BLaER1 (cell line): ENCODE measurements around the gene ARHGAP18.

Experiments
- H3K27ac ChIP-seq: shearing (Covaris generic); formaldehyde crosslinking; 2 replicates; pipeline ENCODE4 v1.8.1; 2022
- H3K27me3 ChIP-seq: shearing (Covaris generic); formaldehyde crosslinking; 2 replicates; pipeline ENCODE4 v1.8.1; 2022
- H3K36me3 ChIP-seq: shearing (Covaris generic); formaldehyde crosslinking; 2 replicates; pipeline ENCODE4 v1.8.1; 2022
- H3K4me1 ChIP-seq: shearing (Covaris generic); formaldehyde crosslinking; 2 replicates; pipeline ENCODE4 v1.8.1; 2022
- H3K4me2 ChIP-seq: shearing (Covaris generic); formaldehyde crosslinking; 2 replicates; pipeline ENCODE4 v1.8.1; 2022
- H3K4me3 ChIP-seq: shearing (Covaris generic); formaldehyde crosslinking; 2 replicates; pipeline ENCODE4 v1.8.1; 2022
- H3K9ac ChIP-seq: shearing (Covaris generic); formaldehyde crosslinking; 2 replicates; pipeline ENCODE4 v1.8.1; 2022
- H3K9me3 ChIP-seq: shearing (Covaris generic); formaldehyde crosslinking; 2 replicates; pipeline ENCODE4 v1.8.1; 2022
- H4K20me1 ChIP-seq: shearing (Covaris generic); formaldehyde crosslinking; 2 replicates; pipeline ENCODE4 v1.8.1; 2022
- Cebpa-rat ChIP-seq: shearing (Covaris generic); IDR thresholded peaks from 2 replicates; pipeline ENCODE4 v1.8.1; 2022

Gene ARHGAP18

GRCh38 chr6:129726650-129727049 is 16.7 kb upstream of the ARHGAP18 start:
- no peaks in the 10 kb centered on the region for H3K9me3 ChIP-seq
- H3K4me3 ChIP-seq: no peak overlapping the region
- no peak for TF ChIP-seq Cebpa-rat
- H3K4me1 ChIP-seq: no peaks in the 10 kb centered on the region
- no peaks in the 10 kb centered on the region for H3K36me3 ChIP-seq
- no peak overlapping the region for H3K9ac ChIP-seq
- no peaks in the 10 kb centered on the region for H3K27me3 ChIP-seq
- H4K20me1 ChIP-seq: no peaks in the 10 kb centered on the region
- no peak overlapping the region for H3K27ac ChIP-seq
- H3K4me2 ChIP-seq: no peak overlapping the region

DNA sequence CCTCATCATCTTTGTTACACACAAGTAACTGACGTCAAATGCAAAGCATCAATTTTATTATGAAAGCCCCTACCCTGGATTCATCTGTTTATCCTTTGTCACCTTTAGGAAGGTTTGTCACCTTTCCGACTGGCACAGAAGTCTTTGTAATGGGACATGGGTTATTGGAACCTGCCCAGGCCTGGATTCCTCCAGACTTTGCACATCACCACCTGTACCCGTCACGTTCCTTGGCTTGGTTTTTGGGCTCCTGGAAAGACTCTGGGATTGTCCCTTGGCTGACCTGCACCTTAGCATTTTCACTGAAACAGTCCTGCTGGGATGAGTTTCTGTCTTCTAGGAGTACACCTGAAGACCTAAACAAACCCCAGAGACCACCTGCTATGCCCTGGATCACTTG is 15.4 kb upstream of the ARHGAP18 start:
- Histone ChIP-seq H3K9me3 (no peaks in the 10 kb centered on the region), H3K4me2 (no peak overlapping the region), H4K20me1 (no peaks in the 10 kb centered on the region), H3K4me1 (no peaks in the 10 kb centered on the region), H3K27me3 (no peaks in the 10 kb centered on the region), H3K36me3 (no peaks in the 10 kb centered on the region), H3K9ac (no peak overlapping the region), H3K27ac (no peak overlapping the region), H3K4me3 (no peak overlapping the region)
- TF ChIP-seq Cebpa-rat: no peak

- no peaks in the 10 kb centered on the region for H4K20me1 ChIP-seq
- no peak overlapping the region for H3K4me2 ChIP-seq
- H3K4me1 ChIP-seq: no peaks in the 10 kb centered on the region
- no peak overlapping the region for H3K27ac ChIP-seq
- H3K36me3 ChIP-seq: no peaks in the 10 kb centered on the region
- H3K27me3 ChIP-seq: no peaks in the 10 kb centered on the region
- no peak for TF ChIP-seq Cebpa-rat
- H3K4me3 ChIP-seq: no peak overlapping the region
- no peak overlapping the region for H3K9ac ChIP-seq
- H3K9me3 ChIP-seq: no peaks in the 10 kb centered on the region
These were observed 9.7 kb upstream of the ARHGAP18 start for GRCh38 chr6:129719692-129720091.

DNA sequence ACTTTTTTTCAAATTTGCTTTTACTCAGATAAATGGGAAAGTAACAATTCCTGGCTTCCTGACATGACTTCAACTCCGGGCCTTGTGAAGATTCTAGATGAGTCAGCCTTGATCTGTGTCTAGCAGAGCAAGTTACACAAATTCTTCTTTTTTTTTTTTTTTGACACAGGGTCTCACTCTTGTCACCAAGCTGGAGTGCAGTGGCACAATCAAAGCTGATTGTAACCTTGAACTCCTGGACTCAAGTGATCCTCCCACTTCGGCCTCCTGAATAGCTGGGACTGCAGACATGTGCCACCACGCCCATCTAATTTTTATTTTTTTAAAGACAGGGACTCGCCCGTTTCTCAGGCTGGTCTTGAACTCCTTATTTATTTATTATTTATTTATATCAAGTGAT is 7.3 kb upstream of the ARHGAP18 start:
- no peak for TF ChIP-seq Cebpa-rat
- Histone ChIP-seq H3K4me1 (peaks cover 5% of the 10 kb centered on the region; the same call in 1 of the 2 replicates), H3K9ac (no peak overlapping the region), H3K4me3 (no peak overlapping the region), H4K20me1 (no peaks in the 10 kb centered on the region), H3K36me3 (no peaks in the 10 kb centered on the region), H3K27ac (no peak overlapping the region), H3K27me3 (no peaks in the 10 kb centered on the region), H3K4me2 (no peak overlapping the region), H3K9me3 (no peaks in the 10 kb centered on the region)

- Histone ChIP-seq H3K4me1 (peaks cover 20% of the 10 kb centered on the region), H4K20me1 (no peaks in the 10 kb centered on the region), H3K4me3 (no peak overlapping the region), H3K27ac (no peak overlapping the region), H3K4me2 (peak overlapping the region; percentile 6; the same call in 1 of the 2 replicates), H3K27me3 (no peaks in the 10 kb centered on the region), H3K9me3 (no peaks in the 10 kb centered on the region), H3K9ac (no peak overlapping the region), H3K36me3 (no peaks in the 10 kb centered on the region)
- no peak for TF ChIP-seq Cebpa-rat
These were observed 3.9 kb upstream of the ARHGAP18 start for GRCh38 chr6:129713806-129714333.

DNA sequence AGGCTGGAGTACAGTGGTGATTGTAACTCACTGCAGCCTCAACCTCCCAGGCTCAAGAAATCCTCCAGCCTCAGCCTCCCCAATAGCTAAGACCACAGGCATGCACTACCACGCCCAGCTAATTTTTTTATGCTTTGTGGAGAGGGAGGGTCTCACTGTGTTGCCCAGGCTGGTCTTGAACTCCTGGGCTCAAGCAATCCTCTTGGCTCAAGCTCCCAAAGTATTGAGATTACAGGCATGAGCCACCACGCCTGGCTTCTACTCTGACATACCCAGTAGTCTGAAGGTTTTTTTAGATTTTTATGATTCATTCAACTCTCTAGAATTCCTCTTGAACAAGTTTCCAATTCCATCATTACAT is 1.3 kb upstream of the ARHGAP18 start:
- Histone ChIP-seq H3K9ac (no peak overlapping the region), H3K4me3 (no peak overlapping the region), H3K27ac (no peak overlapping the region), H3K36me3 (no peaks in the 10 kb centered on the region), H4K20me1 (no peaks in the 10 kb centered on the region), H3K9me3 (no peaks in the 10 kb centered on the region), H3K4me1 (peaks cover 37% of the 10 kb centered on the region), H3K4me2 (no peak overlapping the region), H3K27me3 (no peaks in the 10 kb centered on the region)
- TF ChIP-seq Cebpa-rat: no peak

- no peak for TF ChIP-seq Cebpa-rat
- H4K20me1 ChIP-seq: no peaks in the 10 kb centered on the region
- no peaks in the 10 kb centered on the region for H3K27me3 ChIP-seq
- peak overlapping the region; percentile 59; the same call in 1 of the 2 replicates for H3K27ac ChIP-seq
- H3K9me3 ChIP-seq: no peaks in the 10 kb centered on the region
- H3K4me3 ChIP-seq: peak overlapping the region; percentile 70
- H3K9ac ChIP-seq: peak overlapping the region; percentile 80
- peak overlapping the region; percentile 82 for H3K4me2 ChIP-seq
- H3K36me3 ChIP-seq: no peaks in the 10 kb centered on the region
- peaks cover 37% of the 10 kb centered on the region for H3K4me1 ChIP-seq
These were observed 683 bp upstream of the ARHGAP18 start for GRCh38 chr6:129710450-129711270.

DNA sequence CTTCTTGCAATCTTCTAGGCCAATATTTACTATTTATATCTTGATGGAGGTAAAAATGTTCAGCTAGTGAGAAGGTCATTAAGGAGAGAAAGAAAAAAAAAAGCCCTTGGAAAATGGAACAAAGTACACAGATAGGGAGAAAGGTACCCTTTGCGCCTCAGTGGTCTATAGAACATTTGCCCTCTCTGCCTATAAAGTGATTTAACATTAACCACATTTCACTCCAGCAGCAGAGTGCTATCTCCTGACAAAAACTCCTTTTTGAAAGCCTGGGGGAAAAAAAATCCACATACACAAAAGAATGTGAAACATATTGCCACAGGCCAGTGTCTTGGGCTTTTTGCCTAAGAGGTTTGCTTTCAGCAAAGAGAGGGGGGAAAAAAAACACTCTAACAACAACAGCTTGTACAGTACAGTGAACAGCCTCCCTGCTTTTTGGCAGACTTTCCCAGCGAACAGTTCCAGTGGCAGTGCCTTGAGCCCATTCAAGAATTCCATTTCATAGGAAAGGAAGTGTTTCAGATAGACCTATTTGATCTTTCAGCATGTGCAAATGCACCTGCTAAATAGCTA is 695 bp downstream of the ARHGAP18 start:
- TF ChIP-seq Cebpa-rat: no peak
- peak overlapping the region; percentile 82 for H3K4me2 ChIP-seq
- no peaks in the 10 kb centered on the region for H4K20me1 ChIP-seq
- H3K4me1 ChIP-seq: peaks cover 37% of the 10 kb centered on the region
- H3K27me3 ChIP-seq: no peaks in the 10 kb centered on the region
- peak overlapping the region; percentile 70 for H3K4me3 ChIP-seq
- H3K9me3 ChIP-seq: no peaks in the 10 kb centered on the region
- H3K36me3 ChIP-seq: no peaks in the 10 kb centered on the region
- peak overlapping the region; percentile 59; the same call in 1 of the 2 replicates for H3K27ac ChIP-seq
- H3K9ac ChIP-seq: peak overlapping the region; percentile 80

DNA sequence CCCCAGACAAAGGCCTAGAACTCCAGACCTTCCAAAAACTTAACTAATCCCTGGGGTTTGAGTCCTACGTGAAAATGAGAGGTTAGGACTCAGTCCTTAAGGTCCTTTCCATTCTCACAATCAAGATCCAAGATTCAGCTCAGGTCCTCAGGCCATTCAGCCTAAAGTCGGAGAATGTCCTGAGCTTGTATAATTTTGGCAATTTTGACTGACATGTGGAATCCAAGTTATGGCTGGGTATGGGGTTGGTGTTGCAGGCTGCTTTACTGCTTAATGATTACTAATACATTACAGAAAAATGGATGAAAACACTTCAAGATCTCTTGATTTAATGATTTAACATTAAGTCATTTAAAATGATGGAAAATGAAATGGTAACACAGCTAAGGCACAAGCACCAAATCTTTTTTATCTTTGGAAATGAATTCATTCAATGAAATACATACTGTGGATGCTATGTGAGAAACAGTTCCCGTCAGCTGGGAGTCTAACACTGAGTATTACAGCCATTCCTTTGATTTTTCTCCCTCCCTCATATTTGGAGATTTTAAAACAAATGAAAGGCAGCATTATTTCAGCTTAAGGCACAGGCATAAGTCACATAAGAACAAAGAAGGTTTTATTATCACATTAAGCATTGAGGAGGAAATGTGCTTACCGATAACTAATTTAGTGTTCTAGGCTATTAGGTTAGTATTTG is 1.3 kb downstream of the ARHGAP18 start:
- Histone ChIP-seq H3K36me3 (no peaks in the 10 kb centered on the region), H3K4me3 (no peak overlapping the region), H3K9ac (0 out of 2 replicates have a peak overlapping the region, but pooled peaks have one; percentile 80), H4K20me1 (no peaks in the 10 kb centered on the region), H3K27me3 (no peaks in the 10 kb centered on the region), H3K9me3 (no peaks in the 10 kb centered on the region), H3K4me1 (peaks cover 32% of the 10 kb centered on the region), H3K27ac (no peak overlapping the region), H3K4me2 (peak overlapping the region; percentile 82)
- TF ChIP-seq Cebpa-rat: no peak
